ENCODE measurements around the gene MYO18A. TPM values are rescaled to one million over a fixed set of nuclear protein-coding genes. Genes with fewer than 3 reads are reported as not detected.

The MYO18A gene
- total RNA-seq, 1 experiment from 2014 or later: 37.2 TPM

DNA sequence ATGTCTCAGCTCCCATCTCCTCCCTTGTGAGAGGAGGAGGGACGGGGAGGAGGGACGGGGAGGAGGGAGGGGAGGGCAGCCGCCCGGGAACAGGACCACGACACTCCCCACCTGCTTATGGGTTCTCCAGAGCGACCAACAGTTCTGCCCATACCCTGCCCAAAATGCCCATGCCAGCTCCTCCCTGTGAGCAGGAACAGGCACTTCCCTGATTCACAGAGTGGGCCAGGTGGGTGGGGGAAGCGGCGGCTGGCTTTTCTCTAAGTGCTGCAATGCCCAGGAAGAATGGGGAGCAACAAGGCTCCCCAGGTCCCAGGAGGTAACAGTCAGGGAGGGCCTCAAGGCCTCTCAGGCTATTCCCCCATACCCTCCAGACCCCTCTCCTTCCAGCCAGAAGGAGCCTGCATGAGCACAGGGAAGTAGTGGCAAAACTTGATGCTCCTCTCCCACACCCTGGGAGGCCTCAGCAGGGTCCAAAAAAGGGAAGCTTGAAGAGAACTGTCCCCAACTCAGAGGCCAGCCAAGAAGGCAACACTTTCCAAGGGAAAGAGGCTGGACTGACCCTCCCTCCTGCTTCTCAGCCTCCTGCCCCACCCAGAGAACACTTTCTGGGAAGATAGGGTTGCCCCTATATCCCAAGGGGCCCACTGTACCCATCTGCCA, 53.8 kb downstream of the MYO18A start:
- intact Hi-C loops (cut with micrococcal nuclease): no loop called here
- H3K9ac ChIP-seq (ENCODE audit: low read length): no peak overlapping the region
- RAD21 ChIA-PET (ENCODE audit: low non-redundant PET in 1 of 2, low total read pairs in 2 of 2, uncharacterized antibody in 2 of 2, unreplicated experiment in 2 of 2): interaction anchor here in 1 of 2 experiments (1.3 kb wide), 1 partner anchor 17 kb away, joined by 5 read pairs; no protein-coding TSS in a partner anchor

More for the DNA sequence above, 53.8 kb downstream of the MYO18A start:
- ATAC-seq (no peak), DNase-seq (ENCODE audit: low read depth, low spot score) (no peak)
- CTCF ChIA-PET: interaction anchor here (4.8 kb wide), 1 partner anchor 10 kb away, joined by 28 read pairs; no protein-coding TSS in a partner anchor
- no peaks in the 10 kb centered on the region for H3K9me3 ChIP-seq (ENCODE audit: control insufficient read depth in 1 of 2, insufficient read depth in 1 of 2, low read depth in 1 of 2, low read length in 2 of 2)
- no peak overlapping the region for H3K27ac ChIP-seq (ENCODE audit: low read depth, low read length)
- no peak overlapping the region for H3K4me3 ChIP-seq (replicated peaks in 1 of 2; ENCODE audit: low read depth in 1 of 2, low read length in 2 of 2)
- no peaks in the 10 kb centered on the region for H4K20me1 ChIP-seq (ENCODE audit: insufficient read depth)
- peaks cover 14 to 27% of the 10 kb centered on the region in 2 experiments; a peak in 3 of 4 replicates for H3K4me1 ChIP-seq (ENCODE audit: control insufficient read depth in 1 of 2, insufficient read depth in 2 of 2, low read length in 2 of 2)
- H3K4me2 ChIP-seq (ENCODE audit: low read length): no peak overlapping the region
- POLR2A ChIA-PET: interaction anchor here (0.6 kb wide), 1 partner anchor 161 kb away, joined by 3 read pairs; no protein-coding TSS in a partner anchor
- H2AFZ ChIP-seq (ENCODE audit: low read depth, low read length, poor library complexity, severe bottlenecking): no peak overlapping the region
- TF ChIP-seq CEBPB (IDR thresholded peaks at IDR 0.05; ENCODE audit: low read depth): no peak
- no peak for TF ChIP-seq RAD21 (IDR thresholded peaks at IDR 0.05; ENCODE audit: low read depth)
- no peak for TF ChIP-seq SIN3A (IDR thresholded peaks at IDR 0.05; ENCODE audit: low read depth)
- TF ChIP-seq SRF (IDR thresholded peaks at IDR 0.05; ENCODE audit: low read depth): no peak
- TF ChIP-seq YY1 (IDR thresholded peaks at IDR 0.05; ENCODE audit: extremely low read depth, insufficient replicate concordance, low read depth, low read length): no peak
- TF ChIP-seq SP1 (IDR thresholded peaks at IDR 0.05; ENCODE audit: low read depth): no peak
- TF ChIP-seq, protein P1, sequence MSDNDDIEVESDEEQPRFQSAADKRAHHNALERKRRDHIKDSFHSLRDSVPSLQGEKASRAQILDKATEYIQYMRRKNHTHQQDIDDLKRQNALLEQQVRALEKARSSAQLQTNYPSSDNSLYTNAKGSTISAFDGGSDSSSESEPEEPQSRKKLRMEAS (IDR thresholded peaks at IDR 0.05): no peak
- no peak for TF ChIP-seq EGR1 (IDR thresholded peaks at IDR 0.05; ENCODE audit: low read depth)
- no peak for TF ChIP-seq EZH2 (IDR thresholded peaks at IDR 0.05)
- TF ChIP-seq FOSL1 (IDR thresholded peaks at IDR 0.05; ENCODE audit: low read depth): no peak
- no peak for TF ChIP-seq ELF1 (IDR thresholded peaks at IDR 0.05; ENCODE audit: borderline replicate concordance, low read depth)
- TF ChIP-seq, protein P2, sequence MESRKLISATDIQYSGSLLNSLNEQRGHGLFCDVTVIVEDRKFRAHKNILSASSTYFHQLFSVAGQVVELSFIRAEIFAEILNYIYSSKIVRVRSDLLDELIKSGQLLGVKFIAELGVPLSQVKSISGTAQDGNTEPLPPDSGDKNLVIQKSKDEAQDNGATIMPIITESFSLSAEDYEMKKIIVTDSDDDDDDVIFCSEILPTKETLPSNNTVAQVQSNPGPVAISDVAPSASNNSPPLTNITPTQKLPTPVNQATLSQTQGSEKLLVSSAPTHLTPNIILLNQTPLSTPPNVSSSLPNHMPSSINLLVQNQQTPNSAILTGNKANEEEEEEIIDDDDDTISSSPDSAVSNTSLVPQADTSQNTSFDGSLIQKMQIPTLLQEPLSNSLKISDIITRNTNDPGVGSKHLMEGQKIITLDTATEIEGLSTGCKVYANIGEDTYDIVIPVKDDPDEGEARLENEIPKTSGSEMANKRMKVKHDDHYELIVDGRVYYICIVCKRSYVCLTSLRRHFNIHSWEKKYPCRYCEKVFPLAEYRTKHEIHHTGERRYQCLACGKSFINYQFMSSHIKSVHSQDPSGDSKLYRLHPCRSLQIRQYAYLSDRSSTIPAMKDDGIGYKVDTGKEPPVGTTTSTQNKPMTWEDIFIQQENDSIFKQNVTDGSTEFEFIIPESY (IDR thresholded peaks at IDR 0.05; ENCODE audit: extremely low read depth, insufficient replicate concordance, low read length): no peak
- TF ChIP-seq ZFX (IDR thresholded peaks at IDR 0.05): no peak
- H3K27me3 ChIP-seq (ENCODE audit: insufficient read depth, low read length): no peaks in the 10 kb centered on the region
- BruUV-seq (replicated peaks): no TSS peak
- no peaks in the 10 kb centered on the region for H3K36me3 ChIP-seq (ENCODE audit: control insufficient read depth in 1 of 2, insufficient read depth in 2 of 2, low read length in 2 of 2)
- peaks cover 2% of the 10 kb centered on the region; the same call in 1 of the 2 replicates for H3K79me2 ChIP-seq (ENCODE audit: insufficient read depth, low read length)
- no peaks in the 10 kb centered on the region for H3K9me2 ChIP-seq (ENCODE audit: insufficient read depth)

Data from HCT116 (cell line).